HG03045 (cell line): ENCODE measurements around the gene CRISPLD2.

Experiments used
- ATAC-seq: cut with Tn5 transposase; IDR thresholded peaks from one replicate; pipeline ENCODE4 v1.9.1; 2021; ENCODE audit warnings: mild to moderate bottlenecking, moderate library complexity; ENCODE audit not compliant: unreplicated experiment

Gene CRISPLD2

DNA sequence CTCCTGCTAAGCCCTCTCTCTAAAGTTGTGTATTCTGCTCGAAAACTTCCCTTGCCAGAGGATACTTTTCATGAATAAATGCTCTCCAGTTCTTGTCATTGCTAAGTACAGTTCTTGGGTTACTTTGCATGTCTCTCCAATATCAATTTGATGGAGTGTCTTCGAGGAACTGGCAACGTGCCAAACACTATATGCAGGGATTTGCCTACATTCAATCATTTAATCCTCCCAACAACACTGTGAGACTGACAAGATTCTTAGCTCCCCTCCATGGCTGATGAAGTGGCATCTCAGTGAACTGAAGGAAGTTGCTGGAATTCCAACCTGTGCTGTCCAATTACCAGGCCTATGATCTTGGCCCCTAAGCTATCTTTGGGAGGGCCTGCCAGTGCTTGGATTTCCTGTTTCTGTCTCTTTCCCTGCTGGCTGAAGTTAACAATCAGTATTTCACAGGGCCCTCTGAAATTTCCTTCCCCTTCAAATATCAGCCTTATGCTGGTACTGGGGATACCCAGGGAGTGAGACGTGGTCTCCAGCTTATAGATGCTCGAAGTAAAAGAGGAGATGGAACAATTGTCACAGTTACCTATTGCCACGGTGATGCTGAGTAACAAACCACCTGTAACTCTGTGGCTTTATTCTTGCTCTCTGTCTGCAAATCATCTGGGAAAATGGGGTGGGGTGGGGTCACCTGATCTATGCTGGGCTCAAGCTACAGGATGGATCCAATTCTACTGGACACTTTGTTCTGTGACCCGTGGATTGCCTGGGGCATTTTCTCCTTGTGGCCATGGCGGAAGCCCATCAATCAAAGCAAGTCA is 19.4 kb upstream of the CRISPLD2 start:
- ATAC-seq, result no peak

DNA sequence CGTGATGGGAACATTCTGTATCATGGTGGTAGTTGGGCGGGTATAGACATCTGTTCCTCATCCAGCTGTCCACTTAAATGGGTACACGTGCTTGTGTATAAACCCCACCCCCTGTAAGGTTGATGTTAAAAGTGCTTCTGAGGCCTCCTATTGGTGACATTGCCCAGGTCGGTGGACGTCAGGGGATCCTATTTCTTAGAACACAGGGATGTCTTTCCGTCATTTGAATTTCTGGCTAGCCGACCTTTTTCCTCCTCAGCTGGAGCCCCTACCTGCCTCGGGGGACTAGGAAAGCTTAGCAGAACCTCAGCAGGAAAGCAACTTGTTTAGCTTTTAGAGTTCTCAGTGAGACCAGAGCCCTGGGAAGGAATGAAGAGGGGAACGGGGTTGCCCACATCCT is 16.6 kb upstream of the CRISPLD2 start:
- no peak for ATAC-seq

DNA sequence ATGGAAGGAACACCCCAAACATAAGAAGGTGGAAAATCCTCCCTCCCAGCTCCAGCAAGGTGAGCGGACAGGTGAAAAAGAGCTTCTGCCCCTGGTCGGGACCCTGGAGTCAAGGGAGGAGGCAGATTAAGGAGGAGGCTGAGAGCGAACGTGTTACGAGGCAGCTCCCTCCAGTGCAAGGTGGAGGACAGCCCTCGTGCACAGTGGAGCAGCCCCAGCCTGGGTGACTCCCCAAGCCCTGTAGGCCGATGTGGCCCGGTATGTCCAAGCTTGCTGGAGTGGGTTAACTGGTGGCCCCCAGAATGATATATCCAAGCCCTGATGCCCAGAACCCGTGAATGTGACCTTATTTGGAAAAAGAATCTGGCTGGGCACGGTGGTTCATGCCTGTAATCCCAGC is 15.5 kb upstream of the CRISPLD2 start:
- ATAC-seq, result no peak

DNA sequence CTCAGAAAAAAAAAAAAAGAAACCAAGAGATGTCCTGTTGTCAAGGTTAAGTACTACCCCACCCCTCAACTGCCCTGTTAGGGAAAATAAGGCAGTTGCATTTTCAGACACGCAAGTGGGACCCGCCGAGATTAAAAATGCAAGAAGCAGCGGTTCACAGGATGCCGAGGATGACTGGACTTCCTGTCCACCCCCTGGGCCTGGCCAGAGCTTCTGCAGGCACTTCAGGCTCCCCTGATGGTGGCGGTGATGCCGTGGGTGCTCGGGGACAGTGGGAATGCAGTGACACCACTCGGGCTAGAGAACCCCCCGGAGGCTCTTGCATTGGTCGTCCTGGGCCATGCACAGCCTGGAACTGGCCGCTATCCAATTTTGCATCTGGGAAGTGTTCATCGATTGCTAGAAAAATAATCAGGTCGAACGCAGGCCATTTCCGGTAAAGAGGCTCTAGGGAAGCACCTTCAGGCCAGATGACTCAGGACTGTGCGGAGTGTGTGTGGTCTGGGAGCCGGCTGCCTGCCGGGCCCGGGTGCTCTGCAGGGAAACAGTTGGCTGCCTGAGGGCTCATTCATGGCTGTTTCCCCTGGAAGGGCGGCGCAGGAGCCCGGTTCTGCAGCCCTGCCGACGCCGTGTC is 13.4 kb upstream of the CRISPLD2 start:
- ATAC-seq, result no peak

DNA sequence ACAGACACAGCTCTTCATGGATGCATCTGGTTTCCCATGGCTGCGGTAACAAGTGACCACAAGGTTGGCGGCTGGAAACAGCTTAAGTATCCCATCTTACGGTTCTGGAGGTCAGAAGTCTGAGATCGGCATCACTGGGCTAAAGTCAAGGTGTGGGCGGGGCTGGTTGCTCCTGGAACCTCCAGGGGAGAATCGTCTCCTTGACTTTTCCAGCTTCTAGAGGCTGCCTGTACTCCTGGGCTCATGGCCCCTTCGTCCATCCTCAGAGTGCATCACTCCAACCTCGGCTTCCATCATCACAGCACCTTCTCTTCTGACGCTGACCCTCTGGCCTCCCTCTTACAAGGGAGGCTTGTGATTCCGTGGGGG is 12.9 kb upstream of the CRISPLD2 start:
- no peak for ATAC-seq

DNA sequence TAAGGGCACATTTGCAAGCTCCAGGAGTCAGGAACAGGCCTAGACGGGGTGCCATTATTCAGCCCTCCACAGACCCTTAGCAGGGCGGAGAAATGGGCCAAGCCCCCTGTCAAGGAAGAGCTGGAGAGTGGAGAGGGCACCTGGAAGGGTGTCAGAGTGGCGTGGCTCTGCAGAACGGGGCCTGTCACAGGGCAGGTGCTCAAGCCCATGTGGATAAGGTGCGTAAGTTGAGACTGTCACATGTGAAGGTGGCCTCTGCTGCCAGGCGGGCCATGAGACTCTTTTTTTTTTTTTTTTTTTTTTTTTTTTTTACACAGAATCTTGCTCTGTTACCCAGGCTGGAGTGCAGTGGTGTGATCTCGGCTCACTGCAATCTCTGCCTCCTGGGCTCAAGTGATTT is 12.0 kb upstream of the CRISPLD2 start:
- ATAC-seq, result no peak

DNA sequence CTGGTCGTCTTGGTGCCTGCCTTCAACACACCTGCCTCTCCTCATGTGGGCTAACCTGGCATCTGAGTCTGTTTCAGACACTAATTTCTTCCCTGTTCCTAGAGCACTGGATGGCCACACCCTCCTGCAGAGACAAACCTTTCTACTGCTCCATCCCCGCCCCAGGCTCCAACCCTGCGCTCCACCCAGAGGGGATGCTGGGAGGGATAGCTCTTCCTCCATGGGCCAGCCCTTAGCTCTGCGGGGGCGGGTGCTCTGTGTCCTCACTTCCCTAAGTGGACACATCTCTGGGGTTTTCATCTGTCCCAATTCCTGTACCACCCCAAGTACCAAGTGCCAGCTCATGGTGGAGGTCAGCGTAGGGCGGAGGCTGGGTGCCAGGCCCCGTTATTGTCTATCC is 11.0 kb upstream of the CRISPLD2 start:
- ATAC-seq, result no peak

DNA sequence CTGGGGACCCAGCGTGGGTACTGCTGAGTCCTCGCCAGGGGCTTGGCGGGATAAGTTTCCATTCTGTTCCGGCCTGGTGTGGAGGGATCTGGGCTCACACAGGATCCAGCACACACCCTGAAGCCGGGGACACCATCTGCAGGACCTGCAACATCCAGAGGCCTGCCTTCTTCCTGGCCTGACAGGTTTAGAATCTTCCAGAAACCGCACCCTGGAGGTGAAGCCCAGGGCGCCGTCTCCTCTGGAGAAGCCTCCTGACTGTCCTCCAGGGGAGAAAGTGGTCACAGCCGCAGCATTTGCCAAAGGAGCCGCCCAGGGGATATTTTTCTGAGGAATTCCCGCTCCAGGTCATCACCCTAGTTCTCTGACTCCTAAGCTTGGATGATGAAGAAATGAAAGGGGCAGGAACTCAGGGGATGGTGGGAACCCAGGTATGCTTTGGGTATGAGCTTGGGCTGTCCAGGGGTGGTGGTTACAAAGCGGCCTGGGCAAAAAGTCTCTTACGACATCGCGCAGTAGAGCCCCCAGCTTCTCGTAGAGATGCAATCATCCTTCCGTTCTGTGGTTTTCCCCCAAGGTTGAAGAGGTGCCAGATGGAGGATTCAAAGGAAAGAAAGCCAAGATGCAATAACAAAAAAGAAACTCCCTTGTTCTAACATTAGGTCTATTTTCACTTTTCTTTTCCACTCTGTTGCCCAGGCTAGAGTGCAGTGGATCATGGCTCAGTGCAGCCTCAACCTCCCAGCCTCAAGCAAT is 9.1 kb upstream of the CRISPLD2 start:
- ATAC-seq, result no peak

DNA sequence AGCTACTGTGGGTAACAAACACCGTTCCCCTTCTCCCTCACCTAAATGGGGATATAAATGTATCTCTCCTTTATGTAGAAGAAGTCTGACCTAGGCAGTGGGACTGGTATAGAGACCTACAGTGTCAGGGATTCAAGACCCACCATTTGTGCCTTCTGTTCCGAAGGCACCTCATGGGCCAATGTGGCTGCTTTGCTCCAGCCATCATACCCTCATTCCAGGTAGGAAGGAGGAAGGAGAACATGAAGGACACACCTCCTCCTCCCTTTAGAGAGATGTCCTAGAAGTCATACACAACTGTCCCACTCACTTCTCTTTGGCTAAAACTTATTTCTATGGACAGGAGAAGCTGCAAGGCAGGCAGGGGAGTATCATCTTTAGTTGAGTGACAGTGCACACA is 8.3 kb upstream of the CRISPLD2 start:
- no peak for ATAC-seq

DNA sequence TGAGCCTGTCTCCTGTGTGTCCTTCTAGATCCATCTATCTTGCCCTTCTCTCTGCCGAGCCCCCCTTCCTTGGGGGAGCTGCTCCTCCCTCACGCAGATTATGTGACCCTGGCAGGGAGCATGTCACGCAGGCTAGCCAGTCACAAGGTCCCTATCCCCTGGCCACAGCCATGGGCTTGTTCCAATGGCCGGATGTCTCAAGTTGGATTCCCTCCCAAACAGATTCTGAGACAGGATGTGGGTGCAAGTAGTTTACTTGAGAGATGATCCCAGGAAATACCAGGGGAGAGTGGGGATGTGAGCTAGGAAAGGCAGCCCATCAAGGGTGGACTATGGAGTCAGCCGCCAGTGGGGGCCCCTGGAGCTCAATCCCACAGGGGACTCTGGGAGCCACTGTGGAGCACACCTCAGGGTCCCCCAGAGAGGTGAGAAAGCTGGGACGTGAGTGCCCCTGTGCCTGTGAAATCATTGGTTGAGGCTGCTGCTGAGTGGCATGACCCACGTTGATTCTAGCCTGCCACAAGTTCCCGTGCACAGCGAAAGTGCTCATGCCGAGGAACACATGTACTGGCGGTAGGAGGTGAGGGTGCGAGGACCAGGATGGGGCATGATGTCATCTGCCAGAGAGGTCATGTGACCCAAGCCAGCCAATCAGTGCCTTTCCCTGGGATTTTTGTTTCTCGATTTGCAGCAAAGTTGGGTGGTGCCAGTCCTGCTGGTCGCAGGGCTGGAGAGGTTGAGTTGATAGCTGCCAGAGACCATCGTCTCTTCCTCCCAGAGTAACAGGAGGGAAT is 6.4 kb upstream of the CRISPLD2 start:
- ATAC-seq, result no peak

DNA sequence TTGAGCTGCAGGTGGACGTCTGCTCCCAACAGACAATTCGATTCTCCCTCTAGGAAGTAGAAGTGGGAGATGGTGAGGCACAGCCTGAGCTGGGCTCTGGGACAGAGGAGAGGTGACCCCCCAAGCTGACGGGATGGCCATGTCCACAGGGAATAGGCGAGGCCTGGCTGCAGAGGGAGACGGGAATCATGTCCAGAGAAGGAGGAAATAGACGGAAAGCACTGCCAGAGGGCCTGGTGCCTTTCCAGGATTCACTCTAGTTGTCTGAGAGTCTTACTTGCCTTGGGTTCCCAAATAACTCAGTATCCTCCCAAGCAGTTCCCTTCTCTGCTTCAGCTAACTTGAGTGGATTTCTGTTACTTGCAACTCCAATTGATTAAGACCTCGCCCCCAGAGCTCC is 4.3 kb upstream of the CRISPLD2 start:
- no peak for ATAC-seq

DNA sequence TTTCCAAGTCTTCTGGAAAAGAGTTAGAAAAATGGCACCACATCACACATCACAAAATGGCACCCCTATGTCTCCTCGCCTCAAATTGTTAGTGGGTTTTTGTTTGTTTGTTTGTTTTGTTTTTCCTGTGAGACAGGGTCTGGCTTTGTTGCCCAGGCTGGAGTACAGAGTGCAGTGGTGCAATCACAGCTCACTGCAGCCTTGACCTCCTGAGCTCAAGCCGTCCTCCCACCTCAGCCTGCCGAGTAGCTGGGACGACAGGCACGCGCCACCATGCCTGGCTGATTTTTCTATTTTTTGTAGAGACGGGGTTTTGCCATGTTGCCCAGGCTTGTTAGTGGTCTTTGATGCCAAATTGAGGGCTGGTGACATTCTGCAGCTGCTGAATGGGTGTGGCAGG is 3.8 kb upstream of the CRISPLD2 start:
- ATAC-seq, result no peak

DNA sequence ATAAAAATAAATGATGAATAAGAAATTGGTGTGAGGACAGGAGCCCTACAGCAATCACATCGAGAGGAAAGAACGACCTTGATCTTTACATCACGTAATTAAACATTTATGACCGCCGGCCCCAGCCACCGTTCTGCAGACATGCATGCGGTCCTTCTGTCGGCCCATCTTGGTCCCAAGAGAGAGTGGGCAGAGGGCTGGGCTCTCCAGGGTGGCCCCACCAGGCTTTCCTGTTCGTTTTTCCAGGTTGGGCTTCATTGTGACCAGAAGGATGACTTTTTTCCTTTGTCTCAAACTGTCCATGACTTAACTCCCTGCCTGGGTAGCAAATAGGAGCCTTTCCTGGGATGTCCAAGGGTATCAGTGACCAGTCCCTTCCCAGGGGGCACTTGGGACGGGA is 3.3 kb upstream of the CRISPLD2 start:
- ATAC-seq, result no peak

DNA sequence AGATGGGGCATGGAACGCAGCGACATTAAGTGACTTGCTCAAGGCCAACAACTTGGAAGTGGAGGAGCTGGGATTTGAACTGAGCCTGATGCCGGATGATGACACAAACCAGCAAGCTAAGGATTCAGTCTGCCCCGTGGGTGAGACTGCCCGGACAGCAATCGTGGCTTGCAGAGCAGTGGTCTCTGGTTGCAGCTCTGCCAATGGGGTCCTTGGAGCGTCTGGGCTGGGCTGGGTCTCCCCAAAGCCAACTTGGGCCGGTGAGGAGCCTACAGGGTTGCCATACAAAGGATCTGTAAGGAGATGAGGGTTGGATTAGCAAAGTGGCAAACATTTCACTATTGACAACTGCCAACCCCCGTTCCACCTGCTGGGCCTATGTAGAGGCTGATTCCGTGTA is 2.6 kb upstream of the CRISPLD2 start:
- no peak for ATAC-seq

DNA sequence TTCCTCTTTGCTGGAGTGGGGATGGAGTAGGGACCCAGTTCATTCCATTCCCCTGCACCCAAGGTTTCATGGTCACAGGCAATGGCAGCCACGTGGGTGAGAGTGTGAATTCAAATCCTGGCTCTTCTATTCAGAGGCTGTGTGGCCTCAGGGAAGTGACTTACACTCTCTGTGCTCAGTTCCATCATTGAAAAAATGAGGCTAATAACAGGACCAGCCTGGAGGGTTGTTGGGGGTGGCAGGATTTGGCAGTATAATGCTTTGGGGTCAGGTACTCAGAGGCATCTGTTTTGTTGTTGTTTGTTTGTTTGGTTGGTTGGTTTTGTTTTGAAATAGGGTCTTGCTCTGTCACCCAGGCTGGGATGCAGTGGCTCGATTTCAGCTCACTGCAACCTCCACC is 2.2 kb upstream of the CRISPLD2 start:
- no peak for ATAC-seq

DNA sequence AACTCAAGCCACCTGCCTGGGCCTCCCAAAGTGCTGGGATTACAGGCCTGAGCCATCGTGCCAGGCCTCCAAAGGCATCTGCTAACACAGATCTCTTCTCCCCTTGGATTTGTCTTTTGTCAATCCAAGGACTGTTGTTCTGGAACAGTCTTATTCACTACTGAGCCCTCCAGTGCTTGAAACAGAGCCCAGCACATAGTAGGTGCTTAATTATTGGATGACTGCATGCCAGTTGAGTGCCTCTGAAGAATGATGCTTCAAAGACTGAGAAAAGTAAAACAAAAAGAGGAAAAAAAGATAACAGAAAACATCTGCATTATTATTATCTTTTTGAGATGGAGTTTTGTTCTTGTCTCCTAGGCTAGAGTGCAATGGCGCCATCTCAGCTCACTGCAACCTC is 1.7 kb upstream of the CRISPLD2 start:
- no peak for ATAC-seq

DNA sequence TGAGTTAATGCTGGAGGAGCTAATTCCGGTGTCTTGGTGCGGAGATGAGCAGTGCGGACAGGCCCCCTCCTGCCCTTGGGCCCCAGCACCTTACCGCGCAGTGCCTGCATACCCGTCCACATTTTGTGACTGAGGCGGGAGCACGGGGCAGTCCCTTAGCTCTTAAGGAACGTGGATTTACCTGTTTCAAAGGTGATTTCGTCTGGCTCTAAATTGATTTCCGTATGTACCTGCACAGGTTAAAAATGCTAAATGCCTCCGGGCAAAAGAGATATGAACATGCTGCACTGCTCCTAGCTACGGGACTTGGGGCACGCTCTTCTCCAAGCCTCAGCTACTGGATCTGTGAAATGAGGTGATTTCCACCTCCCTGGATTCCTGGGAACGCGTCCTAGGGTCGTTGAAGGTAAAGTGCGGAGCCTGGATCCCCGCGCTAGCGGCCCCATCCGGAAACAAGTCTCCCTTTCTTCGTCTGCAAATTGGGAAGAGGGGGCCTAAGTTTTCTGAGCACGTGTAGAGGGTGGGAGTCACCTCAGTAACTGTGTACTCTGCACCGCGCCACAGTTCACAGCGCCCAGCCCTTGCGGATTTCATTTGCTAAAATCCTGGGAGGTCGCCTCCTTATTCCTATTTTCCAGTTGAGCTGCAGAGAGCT is 669 bp upstream of the CRISPLD2 start:
- ATAC-seq, result no peak

DNA sequence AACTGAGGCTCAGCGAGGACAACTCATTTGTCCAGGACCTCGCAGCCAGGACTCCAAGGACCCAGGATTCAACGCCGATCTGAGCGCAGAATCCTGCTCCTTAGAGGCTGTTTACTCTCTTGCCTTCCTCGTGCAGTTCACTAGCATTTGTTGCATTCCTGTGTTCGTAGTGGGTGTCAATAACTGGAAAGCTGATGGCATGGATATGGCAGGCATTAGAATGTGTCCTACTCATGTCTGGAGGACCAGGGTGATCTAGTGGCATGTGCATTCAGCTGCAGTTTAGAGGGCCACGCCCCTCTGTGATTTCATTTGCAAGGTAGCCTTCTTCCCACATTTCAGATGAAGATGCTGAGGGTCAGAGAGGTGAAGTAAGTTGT is 510 bp downstream of the CRISPLD2 start:
- ATAC-seq, result no peak

DNA sequence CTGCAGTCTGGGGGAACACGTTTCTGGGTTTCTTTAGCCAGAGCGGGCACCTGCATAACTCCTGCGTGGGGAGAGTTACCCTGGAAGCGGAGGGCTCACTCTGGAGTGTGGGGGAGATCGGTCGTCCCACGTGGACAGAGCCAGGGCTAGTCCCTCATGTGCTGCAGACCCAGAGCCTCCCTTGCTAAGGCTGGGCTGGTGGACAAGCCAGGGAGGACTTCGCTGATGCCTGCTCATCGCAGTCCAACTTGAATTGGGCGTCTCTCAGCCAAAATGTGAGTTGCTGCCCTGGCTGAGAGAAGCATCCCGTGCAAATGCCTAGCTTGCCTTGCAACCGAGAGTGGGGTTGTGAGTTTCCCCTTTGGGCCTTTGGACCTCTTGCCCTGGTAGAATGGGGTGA is 986 bp downstream of the CRISPLD2 start:
- no peak for ATAC-seq

DNA sequence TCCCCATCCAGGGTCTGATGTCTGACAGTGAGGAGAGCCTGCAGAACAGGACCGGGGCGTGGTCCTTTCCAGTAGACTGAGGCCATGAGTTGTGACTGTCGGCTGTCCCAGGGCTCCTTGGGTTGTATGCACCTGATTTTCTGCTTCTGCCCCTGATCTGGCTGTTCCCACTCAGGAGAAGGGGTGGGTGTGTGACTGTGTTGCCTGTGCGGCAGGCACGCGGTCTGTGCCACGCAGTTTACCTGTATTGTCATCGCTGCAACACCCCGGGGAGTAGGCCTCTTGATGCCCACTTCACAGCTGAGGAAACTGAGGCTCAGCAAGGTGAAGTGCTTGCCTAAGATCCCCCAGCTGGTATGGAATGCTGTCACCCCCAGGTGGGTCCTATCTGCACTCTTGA is 1.4 kb downstream of the CRISPLD2 start:
- ATAC-seq, result no peak
